HG03342 (cell line): ENCODE measurements around the gene BTBD6.

Experiments used
- ATAC-seq: cut with Tn5 transposase; IDR thresholded peaks from one replicate; pipeline ENCODE4 v1.9.1; 2021; ENCODE audit warnings: mild to moderate bottlenecking, moderate library complexity; ENCODE audit not compliant: unreplicated experiment

The BTBD6 gene

GRCh38 chr14:105229099-105229655 lies 19.2 kb upstream of the BTBD6 start:
- ATAC-seq, result no peak

DNA sequence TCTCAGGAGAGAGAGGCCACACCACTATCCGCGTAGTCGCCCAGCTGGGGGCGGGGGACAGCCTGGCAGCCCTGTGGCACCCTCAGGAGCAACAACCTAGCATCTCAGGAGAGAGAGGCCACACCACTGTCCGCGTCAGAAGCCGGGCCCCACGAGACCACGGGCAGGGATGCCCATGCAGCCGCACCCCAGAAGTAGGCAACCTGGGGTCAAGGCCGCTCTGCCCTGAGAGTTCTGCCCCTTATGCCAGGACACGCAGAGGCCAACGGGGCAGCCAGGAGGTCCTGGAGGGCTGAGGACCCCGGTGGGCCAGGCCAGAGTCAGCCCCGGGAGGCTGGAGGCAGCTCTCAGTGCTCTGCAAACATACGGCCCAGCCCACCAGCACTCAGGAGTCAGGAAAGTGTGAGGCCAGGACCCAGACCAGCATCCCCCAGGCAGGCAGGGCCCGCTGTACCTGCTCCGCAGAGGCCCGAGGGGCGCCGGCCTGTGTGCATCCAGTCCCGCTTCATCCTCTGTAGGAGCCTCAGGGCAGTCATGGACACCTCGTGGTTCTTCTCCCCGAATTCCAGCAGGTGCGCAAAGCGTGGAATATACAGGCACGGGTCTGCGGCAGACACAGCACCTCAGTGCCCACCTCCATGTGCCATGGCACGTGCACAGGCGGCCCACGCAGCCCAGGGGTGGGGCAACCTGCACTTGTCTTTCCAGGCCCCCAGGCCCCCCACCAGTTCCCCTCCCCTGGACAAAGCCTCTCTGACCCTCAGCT lies 7.3 kb upstream of the BTBD6 start:
- ATAC-seq, result no peak

GRCh38 chr14:105241641-105242040 lies 6.7 kb upstream of the BTBD6 start:
- ATAC-seq, result no peak

DNA sequence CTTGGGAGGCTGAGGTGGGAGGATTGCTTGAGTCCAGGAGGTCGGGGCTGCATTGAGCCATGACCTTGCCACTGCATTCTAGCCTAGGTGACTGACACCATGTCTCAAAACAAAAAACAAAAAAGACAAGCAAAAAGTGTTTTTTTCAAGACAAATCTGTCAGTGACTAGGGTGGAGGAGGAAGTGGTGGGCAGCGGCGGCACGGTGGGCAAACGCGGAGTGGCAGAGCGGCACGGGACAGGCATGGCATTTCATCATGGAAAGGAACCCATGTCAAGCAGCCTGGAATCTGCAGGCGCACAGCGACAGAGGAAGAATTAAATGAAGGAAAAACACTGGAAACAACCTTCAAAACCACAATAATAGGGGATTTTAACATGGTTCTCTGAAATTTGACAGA lies 4.0 kb upstream of the BTBD6 start:
- ATAC-seq, result no peak

DNA sequence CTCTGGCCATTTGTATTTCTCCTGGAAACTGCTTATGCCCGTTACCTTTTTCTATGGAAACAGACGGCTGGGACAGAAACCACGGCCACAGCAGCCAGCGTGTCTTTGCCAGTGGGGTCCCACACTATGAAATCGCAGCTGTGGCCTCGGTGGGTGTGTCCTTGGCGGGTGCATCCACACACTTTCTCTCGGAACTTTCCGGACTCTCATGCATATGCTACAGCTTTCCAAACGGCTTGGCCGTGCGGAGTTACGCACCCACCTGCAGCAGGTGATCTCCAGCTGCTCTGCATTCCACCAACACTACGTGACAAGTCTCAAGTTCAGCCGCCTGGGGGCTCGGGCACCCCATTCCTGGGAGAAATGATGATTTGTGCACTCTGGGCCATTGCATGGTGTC lies 1.3 kb upstream of the BTBD6 start:
- no peak for ATAC-seq

- no peak for ATAC-seq
Observed at GRCh38 chr14:105247715-105248367, 492 bp upstream of the BTBD6 start.

- no peak for ATAC-seq
Observed at GRCh38 chr14:105249182-105250007, 1.1 kb downstream of the BTBD6 start.

DNA sequence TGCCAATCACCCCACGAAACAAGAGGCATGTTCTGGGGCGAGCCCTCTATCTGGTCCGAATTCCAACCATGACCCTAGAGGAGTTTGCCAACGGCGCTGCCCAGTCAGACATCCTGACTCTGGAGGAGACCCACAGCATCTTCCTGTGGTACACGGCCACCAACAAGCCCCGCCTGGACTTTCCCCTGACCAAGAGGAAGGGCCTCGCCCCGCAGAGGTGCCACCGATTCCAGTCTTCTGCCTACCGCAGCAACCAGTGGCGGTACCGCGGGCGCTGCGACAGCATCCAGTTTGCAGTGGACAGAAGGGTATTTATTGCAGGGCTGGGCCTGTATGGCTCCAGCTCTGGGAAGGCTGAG lies 1.7 kb downstream of the BTBD6 start:
- ATAC-seq, result no peak

GRCh38 chr14:105250986-105251385 lies 2.7 kb downstream of the BTBD6 start:
- no peak for ATAC-seq

GRCh38 chr14:105251920-105252319 lies 3.6 kb downstream of the BTBD6 start:
- no peak for ATAC-seq

DNA sequence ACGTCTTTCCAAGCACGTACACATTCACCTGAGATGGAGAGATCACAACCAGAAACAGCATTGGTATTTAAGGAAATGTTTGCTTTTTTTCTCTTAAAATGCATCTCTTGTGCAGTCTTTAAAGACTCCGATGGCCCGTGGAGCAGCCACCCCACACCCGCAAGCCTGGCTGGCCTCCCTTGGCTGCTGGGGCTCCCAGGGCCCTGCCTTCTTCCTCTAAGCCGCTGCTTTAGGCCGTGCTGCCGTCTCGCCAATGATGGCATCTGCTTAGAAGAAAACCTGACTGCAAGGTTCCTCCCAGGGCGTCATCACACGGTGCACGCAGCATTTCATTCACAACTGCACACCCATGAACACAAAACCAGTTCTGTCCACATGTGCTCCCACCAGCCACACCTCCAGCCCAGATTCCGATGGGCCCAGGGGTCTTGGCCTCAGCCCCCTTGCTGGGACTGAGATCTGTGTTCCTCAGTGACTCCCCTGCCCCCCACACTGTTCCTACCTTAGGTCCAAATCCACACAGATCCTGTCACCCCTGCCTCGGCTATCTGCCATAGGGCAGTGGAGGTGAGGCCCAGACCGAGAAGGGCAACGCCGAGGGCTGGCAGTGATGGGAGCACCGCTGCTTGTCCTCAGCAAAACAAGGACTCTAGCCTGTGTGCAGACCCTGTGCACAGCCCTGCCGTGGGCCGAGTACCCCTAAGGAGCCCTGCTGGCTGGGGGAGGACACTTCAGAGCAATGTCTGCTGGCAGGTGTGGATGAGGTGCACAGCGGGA lies 4.4 kb downstream of the BTBD6 start:
- ATAC-seq, result no peak

DNA sequence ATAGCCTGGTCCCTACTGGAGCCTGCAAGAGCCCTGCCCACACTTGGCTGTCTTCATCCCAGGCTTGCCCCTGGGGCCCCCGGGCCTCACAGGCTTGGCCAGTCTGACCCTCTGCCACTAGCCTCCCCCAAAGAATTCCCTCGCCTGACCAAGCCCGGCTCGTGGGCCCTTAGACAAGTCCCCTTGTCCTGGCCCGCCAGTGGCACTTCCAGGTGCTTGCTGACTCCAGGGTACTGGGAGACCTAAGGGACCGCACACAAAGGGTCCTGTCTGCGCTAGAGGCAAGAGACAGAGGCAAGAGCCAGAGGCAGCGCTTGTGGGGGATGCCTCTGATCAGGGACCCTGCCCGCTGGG lies 5.0 kb downstream of the BTBD6 start:
- ATAC-seq, result no peak

DNA sequence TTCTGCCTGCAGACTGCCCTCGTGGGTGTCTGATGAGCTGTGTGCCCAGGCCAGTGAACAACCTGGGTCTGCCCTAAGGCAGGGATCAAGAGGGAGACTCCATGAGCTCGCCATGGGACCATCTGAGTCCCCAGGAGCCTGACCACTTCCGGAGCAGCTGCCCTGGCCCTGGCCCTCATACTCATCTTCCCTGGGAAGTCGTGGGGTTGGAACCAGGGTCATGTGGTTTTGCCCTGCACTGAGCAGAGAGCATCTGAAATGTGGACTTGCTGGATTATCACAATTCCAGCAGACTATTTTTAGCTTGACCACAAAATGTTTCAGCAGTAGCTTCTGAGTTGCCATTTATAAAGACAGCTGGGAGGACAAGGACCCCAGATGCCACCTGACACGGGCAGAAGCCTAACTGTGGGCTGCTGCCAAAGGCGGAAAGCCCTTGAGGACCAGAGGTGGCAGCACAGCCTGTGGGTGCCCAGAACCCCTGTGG lies 6.7 kb downstream of the BTBD6 start:
- ATAC-seq, result no peak

DNA sequence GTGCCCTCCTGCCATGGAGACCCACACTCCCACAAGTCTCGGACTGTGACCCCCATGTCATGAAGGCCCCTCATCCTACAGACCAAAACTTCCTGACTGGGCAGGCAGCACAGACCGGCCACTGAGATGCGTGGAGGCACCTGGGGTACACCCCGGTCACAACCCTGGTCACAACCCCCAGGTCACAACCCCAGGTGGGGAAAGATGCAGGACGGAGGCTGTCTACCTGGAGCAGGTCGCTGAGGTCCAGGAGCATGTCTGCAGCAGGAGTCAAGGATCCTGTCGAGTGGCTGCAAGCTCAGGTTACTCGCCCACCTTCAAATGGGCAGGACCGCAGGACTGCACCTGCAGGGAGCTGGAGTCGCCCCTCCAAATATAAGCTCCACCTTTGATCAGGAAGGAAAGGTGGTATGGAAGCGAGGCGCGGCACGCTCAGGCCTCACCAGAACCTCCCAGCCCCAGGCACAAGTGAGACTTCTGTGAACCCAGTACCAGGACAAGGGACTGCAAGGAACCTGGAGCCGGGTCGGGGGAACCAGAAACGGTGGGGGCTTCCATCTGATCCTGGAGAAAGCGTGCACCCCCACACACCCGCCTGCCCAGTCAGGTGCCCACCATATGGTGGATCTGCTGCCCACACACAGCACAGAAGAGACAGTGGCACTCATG lies 8.1 kb downstream of the BTBD6 start:
- no peak for ATAC-seq

DNA sequence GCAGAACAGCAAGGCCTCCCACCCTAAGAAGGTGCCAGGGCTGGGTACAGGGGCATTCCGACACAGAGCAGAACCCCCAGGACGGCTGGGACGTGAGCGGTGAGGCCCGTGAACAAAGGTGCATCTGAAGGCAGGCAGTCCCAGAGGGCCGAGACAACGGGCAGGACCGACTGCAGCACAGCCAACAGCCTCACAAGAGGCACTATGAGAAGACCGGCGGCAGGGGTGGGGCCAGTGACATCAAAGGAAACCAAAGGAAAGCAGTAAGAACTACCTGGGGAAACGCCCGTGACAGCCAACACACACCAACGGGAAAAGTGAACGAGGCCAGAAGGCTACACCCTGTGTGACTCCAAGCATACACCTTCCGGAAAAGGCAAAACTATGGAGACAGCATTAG lies 9.1 kb downstream of the BTBD6 start:
- no peak for ATAC-seq

- ATAC-seq, result no peak
Observed at GRCh38 chr14:105258846-105259245, 10.5 kb downstream of the BTBD6 start.

DNA sequence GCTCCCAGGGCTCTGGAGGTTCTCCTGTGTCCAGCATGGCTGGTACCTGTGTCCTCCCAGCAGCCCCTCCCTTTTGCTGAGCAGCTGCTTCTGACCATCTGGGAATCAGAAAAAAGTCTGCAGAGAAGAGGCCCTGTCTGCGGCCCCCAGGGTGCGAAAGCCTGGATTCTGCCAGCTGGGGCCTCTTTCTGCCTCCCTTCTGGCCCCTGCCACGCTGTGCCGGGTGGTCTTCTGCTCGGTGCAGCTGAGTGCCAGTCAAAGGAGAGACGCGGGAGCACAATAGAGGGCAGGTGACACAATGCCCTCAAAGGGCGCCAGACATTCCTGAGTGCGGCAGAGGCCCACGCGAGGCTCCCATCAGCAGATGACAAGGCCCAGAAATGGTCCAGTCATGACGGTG lies 12.6 kb downstream of the BTBD6 start:
- ATAC-seq, result no peak

DNA sequence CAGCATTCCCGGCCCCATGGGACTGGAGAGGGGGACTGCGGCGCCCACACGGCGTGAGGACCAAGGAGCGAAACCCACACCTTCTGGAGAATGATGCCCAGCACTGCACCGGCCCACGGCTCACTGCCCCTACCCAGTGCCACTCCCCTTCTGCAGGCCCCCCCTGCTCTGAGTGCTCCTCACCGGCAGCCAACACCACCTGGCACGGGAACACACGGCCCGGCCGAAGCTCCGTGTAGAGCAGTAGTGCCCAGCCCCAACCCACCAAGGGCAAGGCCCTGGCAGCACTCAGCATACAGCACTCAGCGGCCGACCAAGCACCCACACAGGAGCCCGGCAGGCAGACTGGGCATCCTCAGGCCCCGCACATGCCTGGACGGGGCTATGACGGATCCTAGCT lies 13.4 kb downstream of the BTBD6 start:
- ATAC-seq, result no peak

DNA sequence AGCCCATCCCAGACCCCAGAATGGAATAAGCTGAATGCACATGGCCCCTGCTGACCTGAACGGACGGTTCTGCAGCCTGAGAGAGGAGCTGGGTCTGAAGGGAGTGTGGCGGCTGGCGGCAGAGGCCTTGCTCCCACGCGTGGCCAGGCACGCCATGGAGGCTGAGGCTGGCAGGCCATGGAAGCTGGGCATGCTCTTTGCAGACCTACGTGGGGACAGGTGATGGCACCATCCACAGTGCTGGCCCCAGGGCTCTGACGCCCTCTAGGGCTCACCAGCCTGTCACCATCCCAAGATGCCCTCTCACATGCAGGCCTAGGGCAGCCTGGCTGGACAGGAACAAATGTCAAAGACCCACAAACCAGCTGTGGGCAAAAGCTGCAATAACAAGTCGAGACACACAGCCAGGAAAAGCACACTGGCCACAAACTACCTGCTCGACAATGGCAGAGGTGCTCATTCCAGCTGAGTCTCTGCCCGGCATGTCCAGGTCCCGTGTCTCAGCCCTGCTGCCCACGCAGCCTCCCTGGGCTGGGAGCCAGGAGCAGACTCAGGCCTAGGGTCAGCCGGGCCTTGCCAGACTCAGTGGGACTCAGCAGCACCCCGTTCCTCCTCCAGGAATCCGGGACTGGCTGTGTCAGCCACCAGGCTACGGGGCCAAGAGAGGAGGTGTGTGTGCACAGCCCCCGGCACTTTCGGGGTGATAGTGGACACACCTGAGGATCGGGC lies 19.7 kb downstream of the BTBD6 start:
- no peak for ATAC-seq
